H9 (cell line): ENCODE measurements around the gene CRAT. TPM values are rescaled to one million over a fixed set of nuclear protein-coding genes. Genes with fewer than 3 reads are reported as not detected.

ENCODE experiments used
- DNase-seq: peaks from one replicate; pipeline ENCODE4 v3.0.0-alpha.2; 2017
- H2AFZ ChIP-seq: one replicate; pipeline ENCODE4 v1.6.1; 2013; ENCODE audit warnings: mild to moderate bottlenecking, low read length, control low read depth, moderate library complexity
- H2AK5ac ChIP-seq: 2 replicates; pipeline ENCODE4 v1.6.1; 2013; ENCODE audit warnings: low read length, control low read depth, mixed read lengths; ENCODE audit not compliant: insufficient read length
- H2BK120ac ChIP-seq: one replicate; pipeline ENCODE4 v1.6.1; 2013; ENCODE audit warnings: low read depth, mild to moderate bottlenecking, low read length, control low read depth, inconsistent platforms; ENCODE audit not compliant: poor library complexity, severe bottlenecking
- H2BK12ac ChIP-seq: 2 replicates; pipeline ENCODE4 v1.6.1; 2013; ENCODE audit warnings: low read length, control low read depth, mixed read lengths, low read depth; ENCODE audit not compliant: insufficient read length
- H2BK15ac ChIP-seq: 2 replicates; pipeline ENCODE4 v1.6.1; 2013; ENCODE audit warnings: low read depth, low read length, control low read depth
- H2BK20ac ChIP-seq: one replicate; pipeline ENCODE4 v1.6.1; 2013; ENCODE audit warnings: low read depth, mild to moderate bottlenecking, low read length, control low read depth, inconsistent platforms; ENCODE audit not compliant: poor library complexity, severe bottlenecking
- H2BK5ac ChIP-seq: 2 replicates; pipeline ENCODE4 v1.6.1; 2013; ENCODE audit warnings: low read length, control low read depth, mixed read lengths; ENCODE audit not compliant: insufficient read length
- H3K14ac ChIP-seq: 2 replicates; pipeline ENCODE4 v1.6.1; 2013; ENCODE audit warnings: low read length, control low read depth; ENCODE audit not compliant: insufficient read depth
- H3K18ac ChIP-seq: 2 replicates; pipeline ENCODE4 v1.6.1; 2013; ENCODE audit warnings: low read depth, mild to moderate bottlenecking, mixed read lengths, low read length, control low read depth; ENCODE audit not compliant: insufficient read length
- H3K23ac ChIP-seq: 2 replicates; pipeline ENCODE4 v1.6.1; 2013; ENCODE audit warnings: low read length, control low read depth, mixed read lengths, low read depth; ENCODE audit not compliant: insufficient read length
- H3K23me2 ChIP-seq: 2 replicates; pipeline ENCODE4 v1.6.1; 2013; ENCODE audit warnings: low read depth, mild to moderate bottlenecking, mixed read lengths, low read length, control low read depth; ENCODE audit not compliant: insufficient read length, poor library complexity, severe bottlenecking
- H3K27ac ChIP-seq: 2 replicates; pipeline ENCODE4 v1.5.1; 2013; ENCODE audit warnings: low read length, control low read depth, mixed read lengths, low read depth; ENCODE audit not compliant: insufficient read length
- H3K27me3 ChIP-seq: 2 replicates; pipeline ENCODE4 v1.6.1; 2013; ENCODE audit warnings: low read length, control low read depth, inconsistent platforms; ENCODE audit not compliant: insufficient read depth
- H3K4ac ChIP-seq: 2 replicates; pipeline ENCODE4 v1.6.1; 2013; ENCODE audit warnings: low read depth, mild to moderate bottlenecking, control low read depth, inconsistent platforms, low read length, moderate library complexity
- H3K4me1 ChIP-seq: 2 replicates; pipeline ENCODE4 v1.6.1; 2013; ENCODE audit warnings: low read length, control low read depth, inconsistent platforms; ENCODE audit not compliant: insufficient read depth
- H3K4me2 ChIP-seq: 2 replicates; pipeline ENCODE4 v1.6.1; 2013; ENCODE audit warnings: low read length, control low read depth, mixed read lengths; ENCODE audit not compliant: insufficient read length, insufficient read depth
- H3K56ac ChIP-seq: 2 replicates; pipeline ENCODE4 v1.6.1; 2013; ENCODE audit warnings: low read depth, mild to moderate bottlenecking, mixed read lengths, low read length, control low read depth; ENCODE audit not compliant: insufficient read length
- H3K79me1 ChIP-seq: 2 replicates; pipeline ENCODE4 v1.6.1; 2013; ENCODE audit warnings: low read depth, mild to moderate bottlenecking, moderate library complexity, low read length, control low read depth, inconsistent platforms; ENCODE audit not compliant: insufficient read depth, poor library complexity, severe bottlenecking
- H3K79me2 ChIP-seq: 2 replicates; pipeline ENCODE4 v1.6.1; 2013; ENCODE audit warnings: low read length, control low read depth, inconsistent platforms; ENCODE audit not compliant: insufficient read depth
- H3K9ac ChIP-seq: 2 replicates; pipeline ENCODE4 v1.6.1; 2013; ENCODE audit warnings: low read length, control low read depth, mixed read lengths; ENCODE audit not compliant: insufficient read length; ENCODE audit errors: extremely low read depth
- H3K9me3 ChIP-seq: one replicate; pipeline ENCODE4 v1.6.1; 2013; ENCODE audit warnings: low read depth, low read length, inconsistent platforms; ENCODE audit not compliant: control insufficient read depth
- H3T11ph ChIP-seq: one replicate; pipeline ENCODE4 v1.6.1; 2013; ENCODE audit warnings: mild to moderate bottlenecking, low read length, control low read depth, inconsistent platforms
- H4K20me1 ChIP-seq: one replicate; pipeline ENCODE4 v1.6.1; 2013; ENCODE audit not compliant: control insufficient read depth, insufficient read length, insufficient read depth
- H4K5ac ChIP-seq: 2 replicates; pipeline ENCODE4 v1.6.1; 2013; ENCODE audit warnings: low read depth, mild to moderate bottlenecking, mixed read lengths, low read length, control low read depth; ENCODE audit not compliant: insufficient read length
- H4K8ac ChIP-seq: replicated peaks from 2 replicates; pipeline ENCODE4 v1.6.1; 2013; ENCODE audit warnings: low read length, control low read depth, mixed read lengths, low read depth; ENCODE audit not compliant: insufficient read length
- H4K91ac ChIP-seq: 2 replicates; pipeline ENCODE4 v1.6.1; 2013; ENCODE audit warnings: low read depth, mild to moderate bottlenecking, moderate library complexity, mixed read lengths, low read length, control low read depth; ENCODE audit not compliant: insufficient read length
- H3K27ac Mint-ChIP-seq, 3 experiments: 2 replicates in 2 of 3; 3 replicates in 1 of 3; pipeline ENCODE4 v1.8.0; 2020 to 2021; ENCODE audit warnings: mixed read lengths in 3 of 3, mild to moderate bottlenecking in 1 of 3, moderate library complexity in 1 of 3
- H3K27me3 Mint-ChIP-seq: 2 replicates; pipeline ENCODE4 v1.8.0; 2021; ENCODE audit warnings: low read depth, mild to moderate bottlenecking, moderate library complexity, mixed read lengths
- H3K36me3 Mint-ChIP-seq, 3 experiments: 2 replicates in 2 of 3; 3 replicates in 1 of 3; pipeline ENCODE4 v1.8.0; 2020 to 2021; ENCODE audit warnings: low read depth in 3 of 3, mixed read lengths in 3 of 3; ENCODE audit not compliant: insufficient read depth in 1 of 3
- H3K4me1 Mint-ChIP-seq, 2 experiments: 2 replicates each; pipeline ENCODE4 v1.8.0; 2020; ENCODE audit warnings: mixed read lengths in 2 of 2
- H3K4me3 Mint-ChIP-seq, 2 experiments: 2 replicates in 1 of 2; 3 replicates in 1 of 2; pipeline ENCODE4 v1.8.0; 2020 to 2021; ENCODE audit warnings: mild to moderate bottlenecking in 2 of 2, mixed read lengths in 2 of 2, moderate library complexity in 1 of 2
- H3K9me3 Mint-ChIP-seq, 2 experiments: 2 replicates in 1 of 2; 3 replicates in 1 of 2; pipeline ENCODE4 v1.8.0; 2020; ENCODE audit warnings: mild to moderate bottlenecking in 2 of 2, mixed read lengths in 2 of 2, moderate library complexity in 1 of 2
- WGBS: extraction: QIAGEN DNeasy Blood & Tissue Kit; methylation state at CpG from one replicate; pipeline ENCODE4 v1.1.7; 2013; ENCODE audit warnings: missing lambda C conversion rate, low lambda C conversion rate, mixed read lengths; ENCODE audit not compliant: insufficient read length; ENCODE audit errors: extremely low coverage; 5-methylcytosine and 5-hydroxymethylcytosine counted together
- total RNA-seq: library from RNA; stranded (reverse); gene quantifications from 2 replicates; pipeline ENCODE4 v1.2.1, GENCODE V29; 2021
- TF ChIP-seq, protein P1 (sequence below): fragments of 200-600 bp; sonication (generic); conservative IDR thresholded peaks from 3 replicates; pipeline ENCODE4 v1.8.0; 2021; ENCODE audit warnings: antibody characterized with exemption, mild to moderate bottlenecking

CRAT gene
- total RNA-seq, 1 experiment from 2014 or later: 15.0 TPM

DNA sequence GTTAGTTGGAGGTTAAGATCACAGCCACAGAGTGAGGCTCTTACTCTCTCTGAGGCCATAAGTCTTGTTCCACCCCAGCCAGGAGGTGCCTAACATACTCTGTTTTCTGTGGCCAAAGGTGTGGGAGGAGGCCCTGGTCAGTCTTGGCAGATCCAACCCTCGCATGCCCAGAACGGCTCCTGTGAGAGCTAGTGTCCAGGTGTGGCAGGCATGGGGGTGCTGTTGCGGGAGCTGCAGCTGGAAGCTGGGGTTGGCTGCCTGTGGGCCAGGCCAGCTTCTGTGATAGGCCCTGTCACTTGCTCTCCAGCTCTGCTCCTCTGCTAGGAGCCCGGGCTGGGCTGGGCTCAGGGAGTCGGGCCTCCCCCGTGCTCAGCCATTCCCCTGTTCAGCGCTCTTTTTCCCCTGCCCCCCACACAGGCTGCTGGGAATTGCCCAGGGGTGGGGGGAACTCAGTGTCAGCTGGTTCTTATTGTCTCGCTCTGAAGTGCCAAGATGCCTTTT, 35.9 kb upstream of the CRAT start:
- no peak overlapping the region for H2BK120ac ChIP-seq
- DNase-seq: no peak
- no peak overlapping the region for H2AFZ ChIP-seq
- H3K23me2 ChIP-seq: no peaks in the 10 kb centered on the region
- peaks cover 16 to 49% (median 34%) of the 10 kb centered on the region in 3 experiments; a peak in 6 of 7 replicates for H3K36me3 Mint-ChIP-seq
- no peak overlapping the region for H3K27ac ChIP-seq
- no peaks in the 10 kb centered on the region for H3K9me3 ChIP-seq
- no peak overlapping the region for H3K4ac ChIP-seq
- peaks cover 30 to 49% of the 10 kb centered on the region in 2 experiments for H3K4me1 Mint-ChIP-seq
- H2AK5ac ChIP-seq: no peak overlapping the region
- no peak overlapping the region for H2BK20ac ChIP-seq
- no peak overlapping the region for H3K4me2 ChIP-seq
- H3K9me3 Mint-ChIP-seq: no peaks in the 10 kb centered on the region
- H3K79me1 ChIP-seq: no peaks in the 10 kb centered on the region
- no peak overlapping the region for H2BK12ac ChIP-seq
- no peak overlapping the region for H3T11ph ChIP-seq
- no peak overlapping the region for H4K91ac ChIP-seq
- H3K9ac ChIP-seq: no peak overlapping the region
- no peaks in the 10 kb centered on the region for H3K27me3 Mint-ChIP-seq
- H3K23ac ChIP-seq: no peak overlapping the region
- H3K27ac Mint-ChIP-seq: peak overlapping the region; percentile 62 to 90 (median 90); a peak in 5 of 7 replicates
- WGBS: no CpG with 5 or more reads among the region's 8 CpGs
- H3K4me1 ChIP-seq: peaks cover 11% of the 10 kb centered on the region; the same call in 1 of the 2 replicates
- no peak overlapping the region for H2BK5ac ChIP-seq
- no peak overlapping the region for H4K8ac ChIP-seq
- H3K27me3 ChIP-seq: no peaks in the 10 kb centered on the region
- H3K14ac ChIP-seq: peak overlapping the region; percentile 61
- H4K20me1 ChIP-seq: no peaks in the 10 kb centered on the region
- no peak overlapping the region for H3K56ac ChIP-seq
- H3K79me2 ChIP-seq: no peaks in the 10 kb centered on the region
- H3K18ac ChIP-seq: peak overlapping the region; percentile 59
- no peak overlapping the region for H3K4me3 Mint-ChIP-seq
- no peak overlapping the region for H4K5ac ChIP-seq
- TF ChIP-seq, protein P1, sequence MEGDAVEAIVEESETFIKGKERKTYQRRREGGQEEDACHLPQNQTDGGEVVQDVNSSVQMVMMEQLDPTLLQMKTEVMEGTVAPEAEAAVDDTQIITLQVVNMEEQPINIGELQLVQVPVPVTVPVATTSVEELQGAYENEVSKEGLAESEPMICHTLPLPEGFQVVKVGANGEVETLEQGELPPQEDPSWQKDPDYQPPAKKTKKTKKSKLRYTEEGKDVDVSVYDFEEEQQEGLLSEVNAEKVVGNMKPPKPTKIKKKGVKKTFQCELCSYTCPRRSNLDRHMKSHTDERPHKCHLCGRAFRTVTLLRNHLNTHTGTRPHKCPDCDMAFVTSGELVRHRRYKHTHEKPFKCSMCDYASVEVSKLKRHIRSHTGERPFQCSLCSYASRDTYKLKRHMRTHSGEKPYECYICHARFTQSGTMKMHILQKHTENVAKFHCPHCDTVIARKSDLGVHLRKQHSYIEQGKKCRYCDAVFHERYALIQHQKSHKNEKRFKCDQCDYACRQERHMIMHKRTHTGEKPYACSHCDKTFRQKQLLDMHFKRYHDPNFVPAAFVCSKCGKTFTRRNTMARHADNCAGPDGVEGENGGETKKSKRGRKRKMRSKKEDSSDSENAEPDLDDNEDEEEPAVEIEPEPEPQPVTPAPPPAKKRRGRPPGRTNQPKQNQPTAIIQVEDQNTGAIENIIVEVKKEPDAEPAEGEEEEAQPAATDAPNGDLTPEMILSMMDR: no peak
- no peak overlapping the region for H2BK15ac ChIP-seq
